GM12891 (cell line): Measurements from ENCODE around the gene NEK8.

Source experiments
- POLR2A ChIP-seq: IDR thresholded peaks from 2 replicates; pipeline ENCODE4 v1.6.1; 2011; ENCODE audit warnings: low read depth, low read length, control low read depth
- POLR2AphosphoS5 ChIP-seq: IDR thresholded peaks from 2 replicates; pipeline ENCODE4 v1.6.1; 2011; ENCODE audit warnings: low read depth, low read length, control low read depth
- SPI1 ChIP-seq: IDR thresholded peaks from 2 replicates; pipeline ENCODE4 v1.6.1; 2011; ENCODE audit warnings: low read depth, low read length, control low read depth
- TAF1 ChIP-seq: IDR thresholded peaks from 2 replicates; pipeline ENCODE4 v1.6.1; 2011; ENCODE audit warnings: low read depth, low read length, control low read depth

GRCh38 chr17:28741358-28742349 lies 13.1 kb downstream of the NEK8 start:
- TF ChIP-seq POLR2AphosphoS5 (peak; percentile 37), TAF1 (peak; percentile 54; the same call in 1 of the 2 replicates), SPI1 (peak; percentile 82), POLR2A (no peak)
